ENCODE data around the gene MORN2. TPM values are rescaled to one million over a fixed set of nuclear protein-coding genes. Genes with fewer than 3 reads are reported as not detected.

The MORN2 gene
- total RNA-seq, 1 donor from 2014 or later = 42.9 TPM

GRCh38 chr2:38887902-38888554 is 12.3 kb downstream of the MORN2 start:
- H3K27me3 ChIP-seq = no peaks in the 10 kb centered on the region
- no peak overlapping the region for H3K4me2 ChIP-seq
- no peak overlapping the region for H3K4me3 Mint-ChIP-seq
- no peaks in the 10 kb centered on the region for H3K27me3 Mint-ChIP-seq (ENCODE audit: insufficient read depth, low read depth)
- H3K9me3 ChIP-seq (ENCODE audit: low read depth) = no peaks in the 10 kb centered on the region
- no peak for TF ChIP-seq EZH2 (IDR thresholded peaks at IDR 0.05)
- TF ChIP-seq EZH2phosphoT487 (IDR thresholded peaks at IDR 0.05) = no peak
- TF ChIP-seq CTCF (IDR thresholded peaks at IDR 0.05) = no peak
- no peaks in the 10 kb centered on the region for H3F3A ChIP-seq (ENCODE audit: low read depth)
- no peak overlapping the region for H3K27ac ChIP-seq
- no peaks in the 10 kb centered on the region for H4K20me1 ChIP-seq (ENCODE audit: low read depth)
- H3K79me2 ChIP-seq (ENCODE audit: low read depth) = no peaks in the 10 kb centered on the region
- H3K9me3 Mint-ChIP-seq = no peaks in the 10 kb centered on the region
- H3K4me3 ChIP-seq = no peak overlapping the region
- no peaks in the 10 kb centered on the region for H3K36me3 ChIP-seq
- H3K36me3 Mint-ChIP-seq = no peaks in the 10 kb centered on the region
- DNase-seq (ENCODE audit: low spot score) = no peak
- H3K4me1 ChIP-seq = no peaks in the 10 kb centered on the region
- H3K27ac Mint-ChIP-seq = no peak overlapping the region
- H3K4me1 Mint-ChIP-seq = no peaks in the 10 kb centered on the region
- H3K9ac ChIP-seq = no peak overlapping the region
- no peak overlapping the region for H2AFZ ChIP-seq (replicated peaks)

- H3K4me1 Mint-ChIP-seq = no peaks in the 10 kb centered on the region
- H3F3A ChIP-seq (ENCODE audit: low read depth) = no peaks in the 10 kb centered on the region
- no peaks in the 10 kb centered on the region for H3K4me1 ChIP-seq
Measured at GRCh38 chr2:38889045-38889444, 13.3 kb downstream of the MORN2 start.

GRCh38 chr2:38889575-38889974 is 13.8 kb downstream of the MORN2 start, which contains the start of gene ARHGEF33:
Gene ARHGEF33 (plus strand): TSS chr2:38889875. CDS start chr2:38919448, 29,573 bp downstream.
- no peaks in the 10 kb centered on the region for H3K79me2 ChIP-seq (ENCODE audit: low read depth)
- H2AFZ ChIP-seq (replicated peaks) = no peak within 1 kb of the TSS
- H3K9me3 ChIP-seq (ENCODE audit: low read depth) = no peaks in the 10 kb centered on the region
- Mint-ChIP-seq H3K27ac (no peak within 1 kb of the TSS), H3K36me3 (no peaks in the 10 kb centered on the region), H3K9me3 (no peaks in the 10 kb centered on the region), H3K4me1 (no peaks in the 10 kb centered on the region), H3K27me3 (ENCODE audit: insufficient read depth, low read depth) (peaks cover 2% of the 10 kb centered on the region), H3K4me3 (no peak within 1 kb of the TSS)
- H3K4me2 ChIP-seq = no peak within 1 kb of the TSS
- H3K4me1 ChIP-seq = no peaks in the 10 kb centered on the region
- no peak within 1 kb of the TSS for H3K27ac ChIP-seq
- TF ChIP-seq EZH2 (IDR thresholded peaks at IDR 0.05) (no peak), EZH2phosphoT487 (IDR thresholded peaks at IDR 0.05) (no peak), CTCF (IDR thresholded peaks at IDR 0.05) (no peak)
- no peaks in the 10 kb centered on the region for H4K20me1 ChIP-seq (ENCODE audit: low read depth)
- no peaks in the 10 kb centered on the region for H3K36me3 ChIP-seq
- no peak within 1 kb of the TSS for H3K4me3 ChIP-seq
- no peak for DNase-seq (ENCODE audit: low spot score)
- H3K27me3 ChIP-seq = no peaks in the 10 kb centered on the region
- H3F3A ChIP-seq (ENCODE audit: low read depth) = no peaks in the 10 kb centered on the region
- no peak within 1 kb of the TSS for H3K9ac ChIP-seq

More at GRCh38 chr2:38889045-38889444, 13.3 kb downstream of the MORN2 start:
- H3K9me3 ChIP-seq (ENCODE audit: low read depth) = no peaks in the 10 kb centered on the region
- H4K20me1 ChIP-seq (ENCODE audit: low read depth) = no peaks in the 10 kb centered on the region
- Mint-ChIP-seq H3K36me3 (no peaks in the 10 kb centered on the region), H3K4me3 (no peak overlapping the region), H3K9me3 (no peaks in the 10 kb centered on the region), H3K27me3 (ENCODE audit: insufficient read depth, low read depth) (peaks cover 2% of the 10 kb centered on the region), H3K27ac (no peak overlapping the region)
- H3K27me3 ChIP-seq = no peaks in the 10 kb centered on the region
- no peaks in the 10 kb centered on the region for H3K79me2 ChIP-seq (ENCODE audit: low read depth)
- H2AFZ ChIP-seq (replicated peaks) = no peak overlapping the region
- H3K4me2 ChIP-seq = no peak overlapping the region
- no peak overlapping the region for H3K27ac ChIP-seq
- H3K4me3 ChIP-seq = no peak overlapping the region
- DNase-seq (ENCODE audit: low spot score) = no peak
- no peak overlapping the region for H3K9ac ChIP-seq
- no peaks in the 10 kb centered on the region for H3K36me3 ChIP-seq
- TF ChIP-seq EZH2phosphoT487 (IDR thresholded peaks at IDR 0.05) (no peak), CTCF (IDR thresholded peaks at IDR 0.05) (no peak), EZH2 (IDR thresholded peaks at IDR 0.05) (no peak)
